ENCODE results near the gene TMEM205. TPM values are rescaled to one million over a fixed set of nuclear protein-coding genes. Genes with fewer than 3 reads are reported as not detected.

TMEM205 gene
- total RNA-seq, 1 experiment from 2014 or later: 224 TPM

DNA sequence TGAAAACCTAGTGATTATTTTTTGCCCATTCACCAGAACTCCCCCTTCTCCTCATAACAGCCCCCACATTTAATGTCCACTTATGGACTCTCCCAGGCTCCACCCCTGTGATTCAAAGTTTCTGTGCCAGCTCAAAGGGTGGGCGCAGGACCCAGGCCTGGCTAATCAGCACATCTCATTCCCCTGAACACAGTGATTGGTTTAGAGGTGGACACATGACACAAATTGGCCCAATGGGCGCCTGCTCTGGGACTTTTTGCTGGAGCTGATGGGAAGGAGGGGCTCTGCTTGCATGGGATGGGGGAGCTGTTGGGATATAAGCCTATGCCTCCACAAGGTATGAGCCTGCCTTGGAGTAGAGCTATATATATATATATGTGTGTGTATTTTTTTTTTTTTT, 44.3 kb upstream of the TMEM205 start:
- Histone ChIP-seq H3K9ac (ENCODE audit: low read length) (no peak overlapping the region), H3K27ac (ENCODE audit: low read length) (no peak overlapping the region), H2AFZ (ENCODE audit: low read length) (no peak overlapping the region), H3K4me2 (ENCODE audit: low read length) (no peak overlapping the region), H3K4me1 (ENCODE audit: insufficient read depth, low read length) (no peaks in the 10 kb centered on the region), H3K9me2 (replicated peaks; ENCODE audit: low read length) (no peaks in the 10 kb centered on the region), H3K36me3 (ENCODE audit: low read depth, low read length) (no peaks in the 10 kb centered on the region), H3F3A (ENCODE audit: low read length, unreplicated experiment) (no peaks in the 10 kb centered on the region), H3K27me3 (ENCODE audit: low read length) (no peaks in the 10 kb centered on the region), H3K9me3 (ENCODE audit: low read length) (no peaks in the 10 kb centered on the region), H3K4me3 (ENCODE audit: low read length) (no peak overlapping the region), H4K20me1 (ENCODE audit: low read length) (no peaks in the 10 kb centered on the region), H3K79me2 (ENCODE audit: low read length) (no peaks in the 10 kb centered on the region)
- no TSS peak for BruUV-seq (replicated peaks)
- DNase-seq (no peak), ATAC-seq (no peak)
- no peak for TF ChIP-seq EZH2phosphoT487 (IDR thresholded peaks at IDR 0.05; ENCODE audit: borderline replicate concordance, low read length)
- TF ChIP-seq CTCF (conservative IDR thresholded peaks at IDR 0.05; ENCODE audit: low read depth, low read length): no peak
- no peak for TF ChIP-seq EZH2 (IDR thresholded peaks at IDR 0.05; ENCODE audit: low read length, unreplicated experiment)
- ChIA-PET CTCF (interaction anchor here (0.6 kb wide), 1 partner anchor 32 kb away, joined by 7 read pairs; no protein-coding TSS in a partner anchor), POLR2A (ENCODE audit: unreplicated experiment) (no interaction called here)
- intact Hi-C loops (cut with micrococcal nuclease): no loop called here

- H3K9me3 ChIP-seq (ENCODE audit: low read length): no peaks in the 10 kb centered on the region
- CTCF ChIA-PET: no interaction called here
Measured at GRCh38 chr19:11387162-11388034, 41.3 kb upstream of the TMEM205 start.

More at GRCh38 chr19:11387162-11388034, 41.3 kb upstream of the TMEM205 start:
- Histone ChIP-seq H3K79me2 (ENCODE audit: low read length) (no peaks in the 10 kb centered on the region), H3K9me2 (replicated peaks; ENCODE audit: low read length) (no peaks in the 10 kb centered on the region), H3K36me3 (ENCODE audit: low read depth, low read length) (no peaks in the 10 kb centered on the region), H3K4me3 (ENCODE audit: low read length) (no peak overlapping the region), H3K9ac (ENCODE audit: low read length) (no peak overlapping the region), H3K4me1 (ENCODE audit: insufficient read depth, low read length) (peaks cover 16% of the 10 kb centered on the region), H3K27me3 (ENCODE audit: low read length) (no peaks in the 10 kb centered on the region), H2AFZ (ENCODE audit: low read length) (no peak overlapping the region), H4K20me1 (ENCODE audit: low read length) (no peaks in the 10 kb centered on the region), H3K4me2 (ENCODE audit: low read length) (no peak overlapping the region), H3F3A (ENCODE audit: low read length, unreplicated experiment) (no peaks in the 10 kb centered on the region), H3K27ac (ENCODE audit: low read length) (no peak overlapping the region)
- TF ChIP-seq CTCF (conservative IDR thresholded peaks at IDR 0.05; ENCODE audit: low read depth, low read length): no peak
- TF ChIP-seq EZH2phosphoT487 (IDR thresholded peaks at IDR 0.05; ENCODE audit: borderline replicate concordance, low read length): no peak
- TF ChIP-seq EZH2 (IDR thresholded peaks at IDR 0.05; ENCODE audit: low read length, unreplicated experiment): no peak
- ATAC-seq: no peak
- intact Hi-C loops (cut with micrococcal nuclease): no loop called here
- no peak for DNase-seq
- POLR2A ChIA-PET (ENCODE audit: unreplicated experiment): no interaction called here
- BruUV-seq (replicated peaks): no TSS peak
